Kidney epithelial cell (primary cell): ENCODE data around the gene SPOCD1. TPM values are rescaled to one million over a fixed set of nuclear protein-coding genes. Genes with fewer than 3 reads are reported as not detected.

ENCODE experiments used
- DNase-seq: peaks from one replicate; pipeline ENCODE4 v3.0.0-alpha.2; 2010; ENCODE audit warnings: low read depth
- H3K27me3 ChIP-seq: 2 replicates; pipeline ENCODE4 v1.6.0; 2011; ENCODE audit warnings: low read length; ENCODE audit not compliant: control insufficient read depth, insufficient read depth
- H3K36me3 ChIP-seq: 2 replicates; pipeline ENCODE4 v1.5.1; 2011; ENCODE audit warnings: low read length; ENCODE audit not compliant: control insufficient read depth, insufficient read depth
- H3K4me3 ChIP-seq: 2 replicates; pipeline ENCODE4 v1.5.1; 2011; ENCODE audit warnings: low read depth, mild to moderate bottlenecking, control low read depth, low read length
- total RNA-seq: library from RNA; depleted of rRNA; stranded (reverse); fragments of >200 nt; gene quantifications from 2 replicates; pipeline ENCODE4 v1.2.3, GENCODE V29; 2015
- TF ChIP-seq, protein P1 (sequence below): IDR thresholded peaks from 2 replicates; pipeline ENCODE4 v1.5.1; 2011; ENCODE audit warnings: mild to moderate bottlenecking, moderate library complexity, low read length, control low read depth, inconsistent platforms; ENCODE audit not compliant: insufficient read depth, poor library complexity, severe bottlenecking

SPOCD1 gene
- total RNA-seq, 1 donor from 2014 or later: 31.8 TPM

- Histone ChIP-seq H3K36me3 (no peaks in the 10 kb centered on the region), H3K27me3 (no peaks in the 10 kb centered on the region), H3K4me3 (no peak overlapping the region)
- TF ChIP-seq, protein P1, sequence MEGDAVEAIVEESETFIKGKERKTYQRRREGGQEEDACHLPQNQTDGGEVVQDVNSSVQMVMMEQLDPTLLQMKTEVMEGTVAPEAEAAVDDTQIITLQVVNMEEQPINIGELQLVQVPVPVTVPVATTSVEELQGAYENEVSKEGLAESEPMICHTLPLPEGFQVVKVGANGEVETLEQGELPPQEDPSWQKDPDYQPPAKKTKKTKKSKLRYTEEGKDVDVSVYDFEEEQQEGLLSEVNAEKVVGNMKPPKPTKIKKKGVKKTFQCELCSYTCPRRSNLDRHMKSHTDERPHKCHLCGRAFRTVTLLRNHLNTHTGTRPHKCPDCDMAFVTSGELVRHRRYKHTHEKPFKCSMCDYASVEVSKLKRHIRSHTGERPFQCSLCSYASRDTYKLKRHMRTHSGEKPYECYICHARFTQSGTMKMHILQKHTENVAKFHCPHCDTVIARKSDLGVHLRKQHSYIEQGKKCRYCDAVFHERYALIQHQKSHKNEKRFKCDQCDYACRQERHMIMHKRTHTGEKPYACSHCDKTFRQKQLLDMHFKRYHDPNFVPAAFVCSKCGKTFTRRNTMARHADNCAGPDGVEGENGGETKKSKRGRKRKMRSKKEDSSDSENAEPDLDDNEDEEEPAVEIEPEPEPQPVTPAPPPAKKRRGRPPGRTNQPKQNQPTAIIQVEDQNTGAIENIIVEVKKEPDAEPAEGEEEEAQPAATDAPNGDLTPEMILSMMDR: no peak
- no peak for DNase-seq
Observed at GRCh38 chr1:31757989-31758388, 57.8 kb downstream of the SPOCD1 start.

DNA sequence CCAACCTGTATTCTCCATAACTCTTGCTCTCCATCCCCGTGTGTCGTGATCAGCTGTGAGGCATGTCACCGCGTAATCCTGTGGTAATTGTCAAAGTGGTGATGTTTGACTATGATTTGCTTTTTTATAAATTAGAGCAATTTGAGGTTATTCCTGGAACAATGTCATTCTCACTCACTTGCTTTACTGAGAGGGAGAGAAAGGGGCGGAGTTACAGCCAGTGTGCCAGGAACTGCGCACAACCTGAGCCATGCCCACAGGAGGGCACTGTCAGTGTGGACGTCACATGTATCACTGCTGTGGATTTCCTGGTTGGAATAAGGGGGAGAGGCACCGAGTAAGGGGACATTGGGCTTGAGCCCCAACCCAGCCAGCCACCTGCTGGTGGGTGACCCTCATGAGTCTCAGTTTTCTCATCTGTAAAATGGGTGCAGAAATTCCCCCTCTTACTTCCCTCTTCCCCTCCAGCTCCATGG lies 58.6 kb downstream of the SPOCD1 start:
- no peaks in the 10 kb centered on the region for H3K27me3 ChIP-seq
- TF ChIP-seq, protein P1: no peak
- DNase-seq: no peak
- H3K36me3 ChIP-seq: no peaks in the 10 kb centered on the region
- H3K4me3 ChIP-seq: no peak overlapping the region

- no peaks in the 10 kb centered on the region for H3K36me3 ChIP-seq
- no peaks in the 10 kb centered on the region for H3K27me3 ChIP-seq
- TF ChIP-seq, protein P1: no peak
- DNase-seq: no peak
- no peak overlapping the region for H3K4me3 ChIP-seq
Observed at GRCh38 chr1:31756578-31756977, 59.2 kb downstream of the SPOCD1 start.

GRCh38 chr1:31755850-31756492 lies 59.9 kb downstream of the SPOCD1 start:
- no peaks in the 10 kb centered on the region for H3K36me3 ChIP-seq
- TF ChIP-seq, protein P1: no peak

GRCh38 chr1:31755197-31755611 lies 60.6 kb downstream of the SPOCD1 start:
- no peak for DNase-seq
- H3K36me3 ChIP-seq: no peaks in the 10 kb centered on the region
- H3K27me3 ChIP-seq: peaks cover under 1% of the 10 kb centered on the region
- TF ChIP-seq, protein P1: no peak
- no peak overlapping the region for H3K4me3 ChIP-seq

More at GRCh38 chr1:31755850-31756492, 59.9 kb downstream of the SPOCD1 start:
- DNase-seq: no peak
- Histone ChIP-seq H3K27me3 (no peaks in the 10 kb centered on the region), H3K4me3 (no peak overlapping the region)

GRCh38 chr1:31754397-31754796 lies 61.4 kb downstream of the SPOCD1 start:
- H3K4me3 ChIP-seq: no peak overlapping the region
- no peak for DNase-seq
- peaks cover 2% of the 10 kb centered on the region for H3K27me3 ChIP-seq
- H3K36me3 ChIP-seq: no peaks in the 10 kb centered on the region
- TF ChIP-seq, protein P1: no peak
